ENCODE measurements around the gene ARMC3. TPM values are rescaled to one million over a fixed set of nuclear protein-coding genes. Genes with fewer than 3 reads are reported as not detected.
"Not testable (repeated sequence)": the region's sequence is repeated elsewhere in the genome, so short reads cannot be mapped to it uniquely, and the experiment has no call there.

ARMC3 gene
- total RNA-seq, 1 donor = 2.1 TPM

GRCh38 chr10:22911067-22911466, 16.8 kb upstream of the ARMC3 start:
- Histone ChIP-seq H3K4me3 (ENCODE audit: low read length) (no peak overlapping the region), H3K4me1 (ENCODE audit: insufficient read depth, low read length) (no peaks in the 10 kb centered on the region), H3K9me3 (ENCODE audit: low read depth, low read length) (no peaks in the 10 kb centered on the region), H3K27me3 (ENCODE audit: insufficient read depth, low read length) (no peaks in the 10 kb centered on the region)

GRCh38 chr10:22911889-22912762, 15.7 kb upstream of the ARMC3 start:
- Histone ChIP-seq H3K4me3 (ENCODE audit: low read length) (no peak overlapping the region), H3K27me3 (ENCODE audit: insufficient read depth, low read length) (no peaks in the 10 kb centered on the region), H3K9me3 (ENCODE audit: low read depth, low read length) (no peaks in the 10 kb centered on the region), H3K4me1 (ENCODE audit: insufficient read depth, low read length) (no peaks in the 10 kb centered on the region)

- H3K27me3 ChIP-seq (ENCODE audit: insufficient read depth, low read length) = no peaks in the 10 kb centered on the region
Measured at GRCh38 chr10:22912763-22913384, 15.0 kb upstream of the ARMC3 start.

GRCh38 chr10:22913474-22914092, 14.3 kb upstream of the ARMC3 start:
- H3K4me1 ChIP-seq (ENCODE audit: insufficient read depth, low read length) = no peaks in the 10 kb centered on the region
- no peaks in the 10 kb centered on the region for H3K9me3 ChIP-seq (ENCODE audit: low read depth, low read length)
- no peaks in the 10 kb centered on the region for H3K27me3 ChIP-seq (ENCODE audit: insufficient read depth, low read length)
- no peak overlapping the region for H3K4me3 ChIP-seq (ENCODE audit: low read length)

More at GRCh38 chr10:22912763-22913384, 15.0 kb upstream of the ARMC3 start:
- no peaks in the 10 kb centered on the region for H3K4me1 ChIP-seq (ENCODE audit: insufficient read depth, low read length)
- H3K9me3 ChIP-seq (ENCODE audit: low read depth, low read length) = no peaks in the 10 kb centered on the region
- no peak overlapping the region for H3K4me3 ChIP-seq (ENCODE audit: low read length)

GRCh38 chr10:22915314-22915713, 12.5 kb upstream of the ARMC3 start:
- no peak overlapping the region for H3K4me3 ChIP-seq (ENCODE audit: low read length)
- no peaks in the 10 kb centered on the region for H3K9me3 ChIP-seq (ENCODE audit: low read depth, low read length)
- H3K4me1 ChIP-seq (ENCODE audit: insufficient read depth, low read length) = no peaks in the 10 kb centered on the region
- H3K27me3 ChIP-seq (ENCODE audit: insufficient read depth, low read length) = no peaks in the 10 kb centered on the region

GRCh38 chr10:22925088-22925487, 2.8 kb upstream of the ARMC3 start:
- H3K27me3 ChIP-seq (ENCODE audit: insufficient read depth, low read length) = peaks cover 22% of the 10 kb centered on the region
- peaks cover 9% of the 10 kb centered on the region for H3K4me1 ChIP-seq (ENCODE audit: insufficient read depth, low read length)
- H3K9me3 ChIP-seq (ENCODE audit: low read depth, low read length) = no peaks in the 10 kb centered on the region
- no peak overlapping the region for H3K4me3 ChIP-seq (ENCODE audit: low read length)

- Histone ChIP-seq H3K4me3 (ENCODE audit: low read length) (no peak overlapping the region), H3K4me1 (ENCODE audit: insufficient read depth, low read length) (peaks cover 9% of the 10 kb centered on the region), H3K9me3 (ENCODE audit: low read depth, low read length) (no peaks in the 10 kb centered on the region), H3K27me3 (ENCODE audit: insufficient read depth, low read length) (peaks cover 17% of the 10 kb centered on the region)
Measured at GRCh38 chr10:22927166-22927565, 687 bp upstream of the ARMC3 start.

GRCh38 chr10:22929053-22929452, 1.2 kb downstream of the ARMC3 start:
- not testable (repeated sequence) for H3K4me1 ChIP-seq (ENCODE audit: insufficient read depth, low read length); H3K4me3 ChIP-seq (ENCODE audit: low read length); H3K27me3 ChIP-seq (ENCODE audit: insufficient read depth, low read length); H3K9me3 ChIP-seq (ENCODE audit: low read depth, low read length)

- H3K27me3 ChIP-seq (ENCODE audit: insufficient read depth, low read length) = peaks cover 9% of the 10 kb centered on the region
- peaks cover 9% of the 10 kb centered on the region for H3K4me1 ChIP-seq (ENCODE audit: insufficient read depth, low read length)
- no peaks in the 10 kb centered on the region for H3K9me3 ChIP-seq (ENCODE audit: low read depth, low read length)
- H3K4me3 ChIP-seq (ENCODE audit: low read length) = no peak overlapping the region
Measured at GRCh38 chr10:22931948-22932347, 4.1 kb downstream of the ARMC3 start.

- H3K9me3 ChIP-seq (ENCODE audit: low read depth, low read length) = no peaks in the 10 kb centered on the region
- H3K4me3 ChIP-seq (ENCODE audit: low read length) = no peak overlapping the region
- H3K4me1 ChIP-seq (ENCODE audit: insufficient read depth, low read length) = peaks cover 4% of the 10 kb centered on the region
- peaks cover 4% of the 10 kb centered on the region for H3K27me3 ChIP-seq (ENCODE audit: insufficient read depth, low read length)
Measured at GRCh38 chr10:22932626-22933370, 4.9 kb downstream of the ARMC3 start.

- Histone ChIP-seq H3K9me3 (ENCODE audit: low read depth, low read length) (no peaks in the 10 kb centered on the region), H3K27me3 (ENCODE audit: insufficient read depth, low read length) (no peaks in the 10 kb centered on the region), H3K4me3 (ENCODE audit: low read length) (no peak overlapping the region), H3K4me1 (ENCODE audit: insufficient read depth, low read length) (no peaks in the 10 kb centered on the region)
Measured at GRCh38 chr10:22934726-22935125, 6.9 kb downstream of the ARMC3 start.

- Histone ChIP-seq H3K9me3 (ENCODE audit: low read depth, low read length) (no peaks in the 10 kb centered on the region), H3K4me1 (ENCODE audit: insufficient read depth, low read length) (no peaks in the 10 kb centered on the region), H3K27me3 (ENCODE audit: insufficient read depth, low read length) (no peaks in the 10 kb centered on the region), H3K4me3 (ENCODE audit: low read length) (no peak overlapping the region)
Measured at GRCh38 chr10:22942437-22942836, 14.6 kb downstream of the ARMC3 start.

GRCh38 chr10:22945934-22946673, 18.3 kb downstream of the ARMC3 start:
- Histone ChIP-seq H3K4me3 (ENCODE audit: low read length) (no peak overlapping the region), H3K27me3 (ENCODE audit: insufficient read depth, low read length) (no peaks in the 10 kb centered on the region), H3K9me3 (ENCODE audit: low read depth, low read length) (peaks cover 17% of the 10 kb centered on the region), H3K4me1 (ENCODE audit: insufficient read depth, low read length) (no peaks in the 10 kb centered on the region)

GRCh38 chr10:22954970-22955369, 27.1 kb downstream of the ARMC3 start:
- no peak overlapping the region for H3K4me3 ChIP-seq (ENCODE audit: low read length)
- H3K27me3 ChIP-seq (ENCODE audit: insufficient read depth, low read length) = no peaks in the 10 kb centered on the region
- peaks cover under 1% of the 10 kb centered on the region for H3K9me3 ChIP-seq (ENCODE audit: low read depth, low read length)
- H3K4me1 ChIP-seq (ENCODE audit: insufficient read depth, low read length) = no peaks in the 10 kb centered on the region
